Measurements from ENCODE around the gene EDC4.
"Not testable (repeated sequence)": the region's sequence is repeated elsewhere in the genome, so short reads cannot be mapped to it uniquely, and the experiment has no call there.

The EDC4 gene

DNA sequence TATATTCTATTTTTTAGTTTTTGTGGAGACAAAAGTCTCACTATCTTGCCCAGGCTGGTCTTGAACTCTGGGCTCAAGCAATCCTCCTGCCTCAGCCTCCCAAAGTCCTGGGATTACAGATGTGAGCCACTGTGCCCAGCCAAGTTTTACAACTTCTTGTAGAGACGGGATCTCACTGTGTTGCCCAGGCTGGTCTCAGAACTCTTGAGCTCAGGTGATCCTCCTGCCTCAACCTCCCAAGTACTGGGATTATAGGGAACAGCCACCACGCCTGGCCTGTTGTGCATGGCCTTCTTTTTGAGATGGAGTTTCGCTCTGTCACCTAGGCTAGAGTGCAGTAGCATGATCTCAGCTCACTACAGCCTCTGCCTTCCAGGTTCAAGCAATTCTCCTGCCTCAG lies 19.2 kb upstream of the EDC4 start:
- no peak for DNase-seq

DNA sequence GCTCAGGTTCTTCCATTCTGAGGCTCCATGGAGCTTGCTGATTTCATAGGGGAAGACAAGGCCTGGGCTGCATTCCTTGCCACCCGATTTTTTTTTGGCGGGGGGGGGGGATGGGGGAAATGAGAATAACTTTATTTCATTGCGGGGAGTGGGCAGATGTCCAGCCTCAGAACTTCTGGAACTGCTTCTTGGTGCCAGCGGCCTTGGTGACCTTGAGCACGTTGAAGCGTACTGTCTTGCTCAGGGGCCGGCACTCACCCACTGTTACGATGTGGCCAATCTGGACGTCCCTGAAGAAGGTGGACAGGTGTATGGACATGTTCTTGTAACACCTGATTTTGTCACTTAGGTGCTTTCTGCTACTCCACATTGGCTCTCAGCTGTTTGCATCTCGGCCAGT lies 17.1 kb upstream of the EDC4 start:
- DNase-seq = no peak

DNA sequence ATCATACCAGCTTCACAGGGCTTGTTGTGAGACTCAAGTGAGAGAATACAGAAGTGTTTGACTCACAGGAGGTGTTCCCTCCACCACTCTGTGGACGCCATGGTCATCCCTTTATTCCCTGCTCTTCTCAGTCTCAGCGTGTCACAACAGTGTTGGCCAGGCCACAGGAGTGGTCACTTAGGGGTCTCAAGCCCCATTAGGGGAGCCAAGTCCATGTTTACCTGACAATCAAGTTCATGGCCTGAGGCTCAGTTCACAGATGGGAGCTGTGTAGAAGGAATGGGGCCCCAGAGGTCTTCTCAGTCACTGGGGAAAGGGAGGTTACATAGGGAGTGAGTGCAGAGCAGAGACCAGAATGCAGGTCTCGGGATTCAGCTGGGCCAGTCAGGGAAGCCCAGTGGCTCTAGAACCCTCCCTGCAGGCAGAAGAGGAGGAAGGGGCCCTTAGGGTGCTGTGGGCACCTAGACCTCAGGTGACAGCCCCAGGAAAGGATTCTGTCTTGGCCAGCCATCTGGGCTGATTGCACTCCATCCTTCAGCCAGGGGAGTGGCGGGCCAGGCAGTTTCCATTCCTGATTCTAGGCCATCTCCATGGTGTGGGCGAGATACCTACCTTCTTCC lies 15.8 kb upstream of the EDC4 start:
- no peak for DNase-seq

DNA sequence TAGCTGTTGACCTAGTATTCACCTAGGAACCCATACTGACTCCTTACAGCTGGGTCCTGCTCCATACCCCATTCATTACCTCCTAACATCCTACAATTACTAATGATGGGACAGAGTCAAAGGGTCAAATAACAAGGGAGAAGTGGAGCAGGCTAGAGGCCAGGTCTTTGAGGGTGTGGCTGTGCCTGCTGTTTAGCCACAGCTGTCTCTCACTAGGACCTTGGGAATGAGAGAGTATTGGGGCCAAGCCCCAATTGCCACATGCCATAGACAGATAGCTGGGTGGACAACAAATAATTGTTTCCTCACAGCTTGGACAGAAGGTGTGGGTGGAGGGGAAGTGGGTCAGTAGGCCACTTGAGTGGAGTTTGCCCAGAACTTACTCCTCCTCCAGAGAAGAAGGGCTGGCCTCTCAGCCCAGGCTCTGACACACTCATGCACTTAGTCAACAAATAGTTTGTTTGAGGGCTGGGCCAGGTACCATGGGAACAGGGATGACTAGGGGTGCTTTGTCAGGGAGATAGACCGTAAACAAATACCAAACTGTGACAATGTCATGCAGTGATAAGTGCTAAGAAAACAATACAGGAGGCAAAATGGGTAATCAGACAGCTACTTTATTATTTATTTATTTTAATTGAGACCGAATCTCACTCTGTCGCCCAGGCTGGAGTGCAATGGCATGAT lies 15.2 kb upstream of the EDC4 start:
- DNase-seq = no peak

- DNase-seq = no peak
Observed at GRCh38 chr16:67858500-67858899, 14.4 kb upstream of the EDC4 start.

GRCh38 chr16:67860589-67861398 lies 12.1 kb upstream of the EDC4 start:
- no peak for DNase-seq

DNA sequence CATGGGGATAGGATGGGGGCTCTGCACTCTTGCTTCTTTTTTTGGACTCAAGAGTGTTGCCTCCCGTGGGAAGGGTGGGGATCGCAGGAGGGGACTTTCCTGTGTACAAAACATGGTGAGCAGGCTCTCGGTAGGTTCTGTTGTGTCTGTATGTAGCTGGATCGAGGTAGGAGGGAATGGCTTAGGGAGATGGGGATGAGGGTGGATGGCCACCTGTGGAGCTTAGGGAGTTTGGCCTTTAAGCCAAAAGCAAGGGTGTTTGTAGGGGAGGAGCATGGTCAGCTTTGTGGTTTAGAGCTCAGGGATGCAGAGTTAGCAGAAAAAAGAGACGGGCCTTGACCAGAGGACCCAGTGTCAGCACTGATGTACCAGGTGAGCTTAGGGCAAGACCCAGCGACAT lies 11.0 kb upstream of the EDC4 start:
- DNase-seq = no peak

GRCh38 chr16:67862623-67863583 lies 9.9 kb upstream of the EDC4 start:
- DNase-seq = no peak

DNA sequence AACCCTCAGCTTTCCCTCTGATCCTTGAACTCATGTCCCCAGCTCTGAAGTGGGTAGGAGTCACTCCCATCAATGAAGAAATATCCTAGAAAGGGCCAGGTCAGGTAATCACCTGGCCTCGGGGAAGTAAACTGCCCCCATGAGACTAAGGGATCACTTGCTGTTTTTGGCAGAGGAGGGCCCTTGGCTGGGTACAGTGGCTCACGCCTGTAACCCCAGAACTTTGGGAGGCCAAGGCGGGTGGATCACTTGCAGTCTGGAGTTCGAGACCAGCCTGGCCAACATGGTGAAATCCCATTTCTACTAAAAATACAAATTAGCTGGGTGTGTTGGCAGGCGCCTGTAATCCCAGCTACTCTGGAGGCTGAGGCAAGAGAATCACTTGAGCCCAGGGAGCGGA lies 8.8 kb upstream of the EDC4 start:
- not testable (repeated sequence) for DNase-seq

- DNase-seq = no peak
Observed at GRCh38 chr16:67864594-67864993, 8.3 kb upstream of the EDC4 start.

DNA sequence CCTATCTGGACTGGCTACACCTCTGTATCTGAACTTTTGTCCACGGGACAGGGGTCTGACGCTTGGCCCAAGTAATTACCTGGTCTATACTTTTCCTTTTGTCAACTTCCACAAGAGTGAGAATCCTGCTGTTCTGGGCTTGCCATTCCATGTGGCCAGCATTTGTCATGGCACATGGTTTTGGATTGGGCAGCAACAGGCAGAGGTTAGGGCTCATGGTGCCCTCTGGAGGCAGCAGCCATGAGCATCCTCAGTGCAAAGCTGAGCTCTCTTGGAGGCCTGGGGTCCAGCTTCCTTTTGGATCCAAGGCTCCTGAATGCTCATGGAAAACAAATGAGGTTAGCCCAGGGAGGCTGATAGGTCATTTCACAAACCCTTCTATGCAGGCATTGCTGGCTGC lies 7.5 kb upstream of the EDC4 start:
- no peak for DNase-seq

DNA sequence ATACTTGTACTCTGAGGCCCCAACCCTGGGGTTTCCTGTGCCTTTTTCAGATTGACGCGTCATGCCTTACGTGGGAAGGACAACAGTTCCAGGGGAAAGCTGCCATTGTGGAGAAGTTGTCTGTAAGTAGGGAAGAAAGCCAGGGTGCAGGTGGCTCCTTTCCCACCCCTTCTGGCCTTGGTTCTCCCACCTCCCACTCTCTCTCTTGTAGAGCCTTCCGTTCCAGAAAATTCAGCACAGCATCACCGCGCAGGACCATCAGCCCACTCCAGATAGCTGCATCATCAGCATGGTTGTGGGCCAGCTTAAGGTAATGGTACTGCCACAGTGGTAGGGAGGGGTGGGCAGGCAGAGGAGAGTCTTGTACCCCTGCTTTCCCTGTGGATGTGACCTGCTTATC lies 4.6 kb upstream of the EDC4 start:
- DNase-seq = no peak

DNA sequence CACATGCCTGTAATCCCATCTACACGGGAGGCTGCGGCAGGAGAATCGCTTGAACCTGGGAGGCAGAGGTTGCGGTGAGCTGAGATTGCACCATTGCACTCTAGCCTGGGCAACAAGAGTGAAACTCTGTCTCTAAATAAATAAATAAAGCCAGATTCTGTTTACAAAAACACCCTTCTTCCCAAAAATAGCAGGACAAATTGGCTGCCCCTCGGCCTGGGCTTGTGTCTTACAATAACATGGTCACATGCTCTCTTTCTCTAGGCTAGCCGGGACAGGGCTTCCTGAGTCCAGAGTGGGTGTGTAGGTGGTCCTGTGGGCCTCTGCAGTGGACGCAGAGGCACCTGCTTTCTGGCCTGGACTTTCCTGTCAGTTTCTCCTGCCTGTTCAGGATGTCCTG lies 3.2 kb upstream of the EDC4 start:
- no peak for DNase-seq

GRCh38 chr16:67871256-67871655 lies 1.6 kb upstream of the EDC4 start:
- DNase-seq = no peak

GRCh38 chr16:67872131-67872630 lies 671 bp upstream of the EDC4 start:
- no peak for DNase-seq

DNA sequence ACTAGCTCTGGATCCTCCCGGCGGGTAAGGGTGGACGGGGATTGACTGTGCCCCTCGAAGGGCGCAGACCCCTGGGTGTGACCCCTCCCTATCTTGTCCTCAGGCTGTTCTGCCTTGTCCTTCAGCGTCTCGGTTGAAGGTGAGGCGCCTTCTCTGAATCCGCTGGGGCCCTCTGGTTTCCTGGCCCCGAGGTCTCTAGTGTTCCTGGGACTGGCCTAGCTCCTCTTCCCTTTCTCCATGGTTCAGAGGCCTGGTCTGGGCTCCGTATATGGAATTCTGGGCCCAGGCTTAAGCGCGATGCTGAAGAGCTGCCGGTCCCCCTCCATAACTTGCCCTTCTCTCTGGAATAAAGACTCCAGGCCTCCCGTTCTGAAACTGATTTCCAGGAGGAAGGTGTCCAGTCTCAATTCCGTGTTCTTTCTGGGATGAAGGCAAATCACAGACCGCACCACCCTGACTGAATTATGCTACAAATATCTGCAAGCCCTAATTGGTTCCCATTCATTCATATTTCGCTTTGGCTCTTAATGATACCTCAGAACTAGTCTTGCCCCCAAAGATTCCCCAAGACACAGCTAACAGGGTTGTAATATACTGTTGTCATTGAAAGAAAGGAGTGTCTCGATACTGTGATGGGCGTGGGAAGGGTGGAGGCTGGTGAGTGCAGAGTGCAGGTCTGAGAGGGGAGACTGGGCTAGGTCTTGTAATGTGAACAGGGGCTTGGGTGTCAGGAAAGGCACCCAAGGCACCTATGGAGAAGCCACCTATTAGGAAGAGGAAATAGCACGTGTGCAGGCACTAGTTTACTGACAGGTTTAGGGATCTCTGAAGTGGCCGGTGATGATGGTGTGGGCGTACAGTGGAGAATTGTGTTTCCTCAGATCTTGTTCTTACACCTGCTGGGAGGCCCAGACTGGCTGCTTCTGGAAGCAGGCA lies 851 bp downstream of the EDC4 start:
- DNase-seq = no peak

- DNase-seq = no peak
Observed at GRCh38 chr16:67874372-67874771, 1.5 kb downstream of the EDC4 start.

- DNase-seq = no peak
Observed at GRCh38 chr16:67877064-67877463, 4.2 kb downstream of the EDC4 start.

- no peak for DNase-seq
Observed at GRCh38 chr16:67878232-67878631, 5.4 kb downstream of the EDC4 start.

DNA sequence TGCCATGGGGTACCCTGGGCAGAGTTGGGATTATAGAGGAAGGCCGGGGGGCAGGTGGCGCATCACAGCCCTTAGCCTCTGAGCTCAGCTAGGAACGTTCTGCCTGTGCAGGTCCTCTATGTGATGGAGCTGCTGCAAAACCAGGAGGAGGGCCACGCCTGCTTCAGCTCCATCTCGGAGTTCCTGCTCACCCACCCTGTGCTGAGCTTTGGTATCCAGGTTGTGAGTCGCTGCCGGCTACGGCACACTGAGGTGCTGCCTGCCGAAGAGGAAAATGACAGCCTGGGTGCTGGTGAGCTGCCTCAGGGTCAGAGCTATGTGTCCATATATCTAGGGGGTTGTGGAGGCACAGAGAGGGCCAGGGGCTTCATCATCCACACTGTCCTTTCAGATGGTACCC lies 6.0 kb downstream of the EDC4 start:
- no peak for DNase-seq

- DNase-seq = no peak
Observed at GRCh38 chr16:67879462-67879861, 6.6 kb downstream of the EDC4 start.

- DNase-seq = no peak
Observed at GRCh38 chr16:67879936-67880335, 7.1 kb downstream of the EDC4 start.

All from SHP77 treated with DMSO at 0.1 percent for 48 hours (cell line).